AG08396 (cell line): Measurements from ENCODE around the gene ERVK3-1.
"Not testable (repeated sequence)": the region's sequence is repeated elsewhere in the genome, so short reads cannot be mapped to it uniquely, and the experiment has no call there.

Source experiments
- DNase-seq: peaks from one replicate; pipeline ENCODE4 v3.0.0; 2012; ENCODE audit warnings: low spot score, mixed read lengths

ERVK3-1 gene

DNA sequence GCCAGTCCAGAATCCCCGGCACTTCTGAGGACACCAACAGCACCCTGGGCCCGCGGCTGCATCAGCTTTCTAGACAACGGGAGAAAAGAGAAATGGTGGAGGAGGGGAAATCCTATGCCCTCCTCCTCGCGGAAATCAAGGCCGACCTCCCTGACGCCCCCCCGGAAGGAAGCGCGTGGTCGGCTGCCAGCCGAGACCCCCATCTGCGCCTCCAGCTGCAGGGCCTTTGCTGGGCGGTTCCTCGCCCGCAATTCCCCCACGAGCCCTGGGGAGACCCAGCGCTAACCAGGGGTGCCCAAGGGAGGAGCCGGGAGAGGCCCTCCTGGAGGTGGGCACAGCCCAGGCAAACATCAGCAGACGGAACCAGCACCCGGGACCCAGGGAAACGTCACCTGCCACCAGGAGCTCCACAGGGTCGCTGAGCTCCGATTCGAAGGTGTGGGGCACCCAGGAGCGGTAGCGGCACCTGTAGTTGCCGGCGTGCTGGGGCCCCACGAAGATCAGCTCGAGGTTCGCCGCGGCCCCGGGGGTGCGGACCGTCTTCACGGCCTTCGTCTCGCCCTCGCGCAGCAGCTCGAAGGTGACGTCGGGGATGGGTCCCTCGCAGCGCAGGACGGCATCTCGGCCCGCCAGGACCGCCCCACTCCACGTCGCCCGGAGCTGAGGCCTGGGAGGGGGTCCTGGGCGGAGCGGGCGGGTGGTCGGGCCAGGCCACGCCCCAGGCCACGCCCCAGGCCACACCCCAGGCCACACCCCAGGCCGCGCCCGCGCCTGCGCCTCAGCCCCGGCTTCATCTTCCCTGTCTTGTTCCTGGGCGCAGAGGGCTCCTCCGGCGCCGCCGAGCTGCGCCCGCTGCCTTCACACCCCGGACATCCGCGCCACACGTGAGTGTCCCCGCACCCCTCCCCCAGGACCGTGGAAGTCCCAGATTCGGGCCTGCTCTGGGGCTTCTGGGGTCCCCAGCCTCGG, 42.1 kb downstream of the ERVK3-1 start:
- peak; percentile 96 for DNase-seq

DNA sequence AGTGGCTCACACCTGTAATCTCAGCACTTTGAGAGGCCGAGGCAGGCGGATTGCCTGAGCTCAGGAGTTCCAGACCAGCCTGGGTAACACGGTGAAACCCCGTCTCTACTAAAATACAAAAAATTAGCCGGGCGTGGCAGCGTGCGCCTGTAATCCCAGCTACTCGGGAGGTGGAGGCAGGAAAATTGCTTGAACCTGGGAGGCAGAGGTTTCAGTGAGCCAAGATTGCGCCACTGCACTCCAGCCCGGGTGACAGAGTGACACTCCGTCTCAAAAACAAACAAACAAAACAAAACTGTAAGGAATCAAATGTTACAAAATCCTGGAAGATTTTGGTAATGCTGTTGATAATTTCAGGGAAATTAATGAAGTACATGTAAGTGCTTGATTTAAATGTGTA, 42.9 kb downstream of the ERVK3-1 start:
- not testable (repeated sequence) for DNase-seq

DNA sequence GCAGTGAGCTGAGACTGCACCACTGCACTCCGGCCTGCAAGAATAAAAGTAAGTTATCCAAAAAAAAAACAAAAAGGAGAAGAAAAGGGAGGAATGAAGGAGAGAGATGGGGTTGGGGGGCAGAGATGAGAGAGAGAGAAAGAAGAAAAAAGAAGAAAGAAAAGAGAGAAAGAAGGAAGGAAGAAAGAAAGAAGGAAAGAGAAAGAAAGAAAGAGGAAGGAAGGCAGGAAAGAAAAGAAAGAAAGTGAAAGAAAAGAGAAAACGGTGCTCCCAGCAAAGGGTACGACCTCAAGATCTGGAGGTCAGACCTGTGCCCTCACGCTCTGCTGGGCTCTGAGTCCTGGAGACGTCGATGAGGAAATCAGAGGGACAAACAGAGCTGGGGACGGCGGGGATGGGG, 44.4 kb downstream of the ERVK3-1 start:
- DNase-seq: no peak

DNA sequence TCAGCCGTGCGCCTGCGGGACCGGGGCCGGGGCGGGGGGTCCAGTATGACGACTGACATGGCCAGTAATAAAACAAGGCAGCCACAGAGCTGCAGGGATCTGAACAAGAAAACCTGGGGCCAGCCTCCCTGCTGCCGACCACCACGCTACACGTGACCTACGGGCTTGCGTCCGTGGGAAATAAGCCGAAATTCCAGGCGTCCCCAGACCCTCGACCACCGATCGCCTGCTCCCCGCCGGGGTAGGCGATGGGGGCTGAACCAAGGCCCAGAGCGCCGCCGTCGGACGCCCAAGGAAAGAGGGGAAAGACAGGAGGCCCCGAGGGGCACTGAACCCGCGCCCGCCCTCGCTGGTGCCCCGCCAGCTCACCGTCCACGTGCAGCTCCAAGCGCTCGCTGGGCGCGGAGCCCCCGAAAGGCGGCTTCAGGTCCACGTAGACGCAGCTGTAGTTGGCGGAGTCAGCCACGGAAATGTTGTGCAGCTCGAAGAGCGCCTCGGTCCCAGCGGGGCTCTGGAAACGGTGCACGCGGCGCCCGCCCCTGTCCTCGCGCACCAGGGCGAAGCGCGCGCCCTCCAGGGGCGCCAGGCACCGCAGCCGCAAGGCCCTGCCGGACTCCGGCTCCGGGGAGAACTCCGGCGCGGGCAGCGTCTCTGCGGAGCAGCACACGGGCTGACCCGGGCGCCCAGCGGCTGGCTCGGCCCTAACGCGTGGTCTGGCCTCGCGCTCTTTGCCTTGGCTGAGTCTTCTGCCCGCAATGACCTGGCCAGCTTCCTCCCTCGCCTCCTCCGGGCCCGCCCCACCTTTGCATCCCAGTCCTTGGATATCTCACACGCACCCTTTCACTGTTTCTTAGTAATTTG, 45.1 kb downstream of the ERVK3-1 start:
- no peak for DNase-seq

DNA sequence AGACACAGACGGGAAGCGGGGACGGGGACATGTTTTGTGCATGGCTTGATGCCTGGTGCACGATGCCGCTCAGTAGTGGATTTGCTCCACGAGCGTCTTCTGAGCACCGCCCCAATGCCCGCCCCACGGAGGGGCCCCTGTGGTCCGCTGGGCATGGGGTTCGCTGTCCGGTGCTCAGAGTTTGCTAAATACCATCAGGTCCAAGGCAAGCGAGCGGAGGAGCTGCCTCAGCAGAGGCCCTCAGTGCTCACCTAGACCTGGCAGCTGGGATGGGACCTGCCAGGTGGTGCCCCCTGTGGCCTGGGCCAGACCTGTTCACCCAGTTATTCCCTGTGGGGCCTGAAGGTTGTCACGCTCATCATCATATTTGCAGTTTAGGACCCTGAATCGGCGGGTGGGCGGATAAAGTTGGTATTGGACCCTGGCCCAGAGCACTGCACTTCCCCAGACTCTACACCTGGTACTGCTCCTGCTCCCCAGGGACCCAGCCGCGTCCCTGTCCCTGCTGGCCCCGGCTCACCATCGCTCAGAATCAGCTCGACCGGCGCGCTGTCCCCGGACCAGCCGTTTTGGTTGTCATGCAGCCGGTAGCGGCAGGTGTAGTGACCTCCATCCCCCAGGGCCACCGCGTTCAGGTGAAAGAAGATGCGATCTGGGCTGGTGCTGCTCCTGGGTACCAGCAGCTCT, 45.8 kb downstream of the ERVK3-1 start:
- no peak for DNase-seq

DNA sequence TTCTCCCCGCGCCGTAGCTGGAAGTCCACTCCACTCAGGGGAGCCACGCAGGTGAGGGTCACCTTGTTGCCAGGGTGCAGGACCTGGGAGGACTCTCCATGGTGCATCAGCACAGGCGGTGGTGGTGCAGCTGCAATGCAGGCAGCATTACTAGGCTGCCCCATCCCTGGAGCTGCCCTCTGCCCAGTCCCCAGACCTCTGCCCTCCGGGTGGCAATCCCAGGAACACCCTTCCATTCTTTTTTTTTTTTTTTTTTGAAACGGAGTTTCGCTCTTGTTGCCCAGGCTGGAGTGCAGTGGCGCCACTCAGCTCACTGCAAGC, 46.3 kb downstream of the ERVK3-1 start:
- DNase-seq: no peak

DNA sequence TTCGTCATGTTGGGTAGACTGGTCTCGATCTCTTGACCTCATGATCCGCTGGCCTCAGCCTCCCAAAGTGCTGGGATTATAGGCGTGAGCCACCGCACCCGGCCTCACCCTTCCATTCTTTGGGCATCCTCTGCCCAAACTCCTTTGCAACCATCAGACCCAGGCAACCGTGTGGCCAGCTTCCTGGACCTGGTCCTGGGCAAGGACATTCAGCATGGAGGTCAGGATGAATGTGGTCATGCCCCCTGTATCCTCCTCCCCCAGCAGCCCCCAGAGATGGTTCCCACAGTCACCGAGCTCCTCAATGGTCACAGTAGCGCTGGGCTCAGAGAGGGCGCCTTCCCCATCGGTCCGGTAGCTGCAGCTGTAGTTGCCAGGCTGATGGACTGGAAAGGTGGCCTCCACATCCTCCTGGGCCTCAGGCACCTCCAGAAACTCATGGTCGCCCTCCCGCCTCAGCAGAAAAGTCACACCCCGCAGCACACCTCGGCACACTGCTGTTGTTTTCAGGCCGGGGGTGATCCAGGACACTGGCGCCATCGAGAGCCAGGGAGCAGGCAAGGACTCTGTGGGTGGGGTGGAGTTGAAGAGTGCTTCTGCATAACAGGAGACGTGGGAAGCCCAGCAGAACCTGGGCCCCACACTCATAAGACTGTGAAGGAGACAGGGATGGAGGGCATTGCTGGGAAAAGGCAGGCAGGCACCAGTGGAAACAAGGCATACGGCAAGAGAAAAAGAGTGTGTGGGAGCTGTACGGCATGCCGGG, 47.0 kb downstream of the ERVK3-1 start:
- no peak for DNase-seq

DNA sequence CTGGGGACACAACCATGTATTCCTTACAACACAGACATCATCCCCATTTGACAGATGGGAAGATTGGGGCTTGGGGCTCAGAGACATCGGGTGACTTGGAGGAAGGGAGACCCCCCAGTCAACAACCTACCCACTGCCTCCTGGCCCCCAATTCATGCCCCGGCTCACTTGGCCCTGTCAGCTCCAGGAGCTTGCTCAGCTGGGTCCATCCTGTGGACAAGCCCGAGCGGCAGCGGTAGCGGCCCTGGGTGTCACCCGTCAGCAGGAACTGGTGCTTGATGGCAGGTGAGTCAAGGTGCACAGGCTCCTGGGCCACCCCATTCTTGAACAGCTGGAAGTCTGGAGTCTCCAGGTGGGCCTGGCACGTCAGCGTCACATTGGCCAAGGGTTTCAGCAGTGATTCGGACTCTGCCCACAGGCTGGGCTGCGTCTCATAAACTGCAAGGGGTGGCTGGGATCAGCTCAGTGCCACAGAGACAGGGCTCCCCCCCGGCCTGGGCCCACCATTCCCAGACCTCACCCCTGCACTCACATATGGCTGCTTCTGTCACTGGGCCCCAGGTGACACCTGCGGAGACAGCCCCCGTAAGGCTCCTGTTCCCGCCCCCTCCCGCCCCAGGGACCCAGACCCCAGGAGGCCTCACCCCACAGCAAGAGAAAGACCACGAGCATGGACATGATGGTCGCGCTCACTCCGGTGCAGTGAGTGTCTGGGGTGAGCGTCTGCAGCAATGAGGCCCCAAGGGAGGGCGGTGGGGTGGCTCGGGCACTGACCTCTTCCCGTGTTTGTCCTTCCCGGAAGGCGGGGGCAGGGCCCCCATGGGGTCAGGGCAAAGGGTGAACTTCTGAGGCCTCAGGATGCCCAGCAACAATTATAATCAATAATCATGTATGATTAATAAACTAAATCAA, 47.8 kb downstream of the ERVK3-1 start, which contains the start of gene A1BG:
Gene A1BG, minus strand, starts transcription at position 733 of the 912 bp plus-strand sequence. Its CDS starts 55 bp downstream, at position 678.
- DNase-seq: no peak

DNA sequence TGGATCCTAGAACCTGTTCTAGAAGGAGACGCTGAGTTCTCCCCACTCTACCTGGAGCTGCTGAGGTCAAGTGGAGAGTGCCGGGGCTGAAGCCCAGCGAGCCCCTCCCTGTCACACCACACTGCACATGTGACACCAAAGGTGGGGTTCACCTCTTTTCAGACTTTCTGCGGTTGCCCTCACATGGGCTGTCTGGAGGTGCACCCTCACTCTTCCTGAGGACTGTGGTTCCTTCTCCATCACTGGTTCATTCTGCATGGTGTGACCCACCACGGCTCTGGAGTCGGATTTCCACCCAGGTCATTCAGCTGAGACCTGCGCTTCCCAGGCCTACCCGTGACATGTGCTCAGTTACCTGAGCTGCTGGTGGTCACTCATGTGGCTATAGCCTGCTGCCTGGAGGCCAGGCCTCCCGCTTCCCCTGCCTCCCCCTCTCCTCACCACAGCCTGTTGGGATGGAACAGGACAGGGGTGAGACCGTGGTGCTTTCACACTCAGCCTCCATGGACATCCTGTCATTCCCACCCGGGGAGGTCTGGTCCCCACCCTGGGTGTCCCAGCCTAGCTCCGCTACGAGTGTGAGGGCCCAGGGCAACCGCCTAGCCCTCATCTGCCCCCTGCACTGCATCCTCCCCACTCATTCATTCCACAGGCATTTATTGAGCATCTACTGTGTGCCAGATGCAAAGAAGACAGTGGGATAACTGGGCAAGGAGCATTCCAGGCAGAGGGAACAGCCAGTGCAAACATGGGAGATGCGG, 48.7 kb downstream of the ERVK3-1 start:
- DNase-seq: no peak

DNA sequence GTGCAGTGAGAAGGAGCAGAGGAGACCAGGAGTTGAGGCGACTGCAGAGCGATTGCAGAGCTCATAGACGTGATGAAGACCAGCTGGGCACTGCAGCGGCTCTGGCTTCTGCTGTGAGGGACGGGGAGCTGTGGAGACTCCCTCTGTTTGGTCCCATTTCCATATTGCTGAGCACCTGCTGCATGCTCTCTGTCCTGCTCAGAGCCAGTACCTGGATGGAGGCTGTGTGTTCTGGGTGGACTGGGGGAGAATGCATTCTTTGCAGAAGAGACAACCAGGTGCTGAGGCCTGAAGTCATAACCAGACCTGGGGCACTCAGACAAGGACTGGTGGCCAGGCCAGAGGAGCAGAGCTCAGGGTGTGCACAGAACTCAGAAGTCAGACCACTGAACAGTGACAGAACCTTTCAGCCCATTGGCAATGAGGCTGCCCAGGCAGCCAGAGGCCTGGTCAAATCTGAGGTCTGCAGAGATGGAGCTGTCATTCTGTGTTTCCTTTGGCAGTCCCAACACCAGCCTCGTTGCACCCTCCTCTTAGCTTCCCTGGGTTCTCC, 49.4 kb downstream of the ERVK3-1 start:
- DNase-seq: no peak

DNA sequence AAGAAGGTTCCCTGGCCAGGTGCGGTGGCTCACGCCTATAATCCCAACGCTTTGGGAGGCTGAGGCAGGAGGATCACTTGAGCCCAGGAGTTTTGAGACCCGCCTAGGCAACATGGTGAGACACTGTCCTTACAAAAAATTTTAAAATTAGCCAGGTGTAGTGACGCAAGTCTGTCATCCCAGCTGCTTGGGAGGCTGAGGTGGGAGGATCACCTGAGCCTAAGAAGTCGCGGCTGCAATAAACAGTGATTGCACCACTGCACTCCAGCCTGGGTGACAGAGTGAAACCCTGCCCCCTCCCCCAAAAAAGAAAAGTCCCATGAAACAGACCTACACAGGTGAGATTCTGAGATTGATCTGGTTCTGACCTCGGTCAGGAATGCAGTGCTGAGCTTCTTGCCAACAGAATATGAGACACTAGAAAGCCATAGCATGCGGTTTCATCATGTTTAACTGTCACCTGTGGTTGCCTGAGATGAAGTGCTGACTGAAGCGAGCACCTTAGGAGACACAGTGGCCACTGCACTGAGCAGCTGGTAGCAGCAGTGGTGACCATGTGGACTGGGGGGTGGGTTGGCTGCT, 50.1 kb downstream of the ERVK3-1 start:
- DNase-seq: no peak

DNA sequence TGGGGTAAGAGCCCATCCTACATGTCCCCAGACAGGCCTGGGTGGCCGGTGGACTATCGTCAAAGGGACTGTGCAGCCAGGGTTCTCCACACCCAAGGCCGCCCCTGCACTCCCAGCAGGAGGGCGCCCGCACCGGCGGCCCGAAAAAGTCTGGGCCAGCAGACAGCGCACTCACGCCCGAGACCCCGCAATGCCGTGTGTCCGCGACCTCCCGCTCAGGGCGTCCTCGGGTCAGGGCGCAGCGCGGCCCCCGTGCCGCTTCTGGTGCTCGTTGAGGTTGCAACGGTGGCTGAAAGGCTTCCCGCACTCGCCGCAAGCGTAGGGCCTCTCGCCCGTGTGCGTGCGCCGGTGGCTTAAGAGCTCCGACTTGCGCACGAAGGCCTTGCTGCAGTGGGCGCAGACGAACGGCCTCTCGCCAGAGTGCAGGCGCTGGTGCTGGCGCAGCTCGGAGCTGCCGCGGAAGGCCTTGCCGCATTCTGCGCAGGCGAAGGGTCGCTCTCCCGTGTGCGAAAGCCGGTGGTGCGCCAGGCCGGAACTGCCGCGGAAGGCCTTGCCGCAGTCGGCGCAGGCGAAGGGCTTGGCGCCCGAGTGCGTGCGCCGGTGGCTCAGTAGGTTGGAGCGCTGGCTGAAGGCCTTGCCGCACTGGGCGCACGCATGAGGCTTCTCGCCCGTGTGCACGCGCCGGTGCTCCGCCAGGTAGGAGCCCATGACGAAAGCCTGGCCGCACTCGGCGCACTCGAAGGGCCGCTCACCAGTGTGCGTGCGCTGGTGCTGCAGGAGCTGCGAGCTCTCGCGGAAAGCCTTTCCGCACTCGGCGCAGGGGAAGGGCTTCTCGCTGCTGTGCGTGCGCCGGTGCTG, 51.0 kb downstream of the ERVK3-1 start:
- peak; percentile 43 for DNase-seq

DNA sequence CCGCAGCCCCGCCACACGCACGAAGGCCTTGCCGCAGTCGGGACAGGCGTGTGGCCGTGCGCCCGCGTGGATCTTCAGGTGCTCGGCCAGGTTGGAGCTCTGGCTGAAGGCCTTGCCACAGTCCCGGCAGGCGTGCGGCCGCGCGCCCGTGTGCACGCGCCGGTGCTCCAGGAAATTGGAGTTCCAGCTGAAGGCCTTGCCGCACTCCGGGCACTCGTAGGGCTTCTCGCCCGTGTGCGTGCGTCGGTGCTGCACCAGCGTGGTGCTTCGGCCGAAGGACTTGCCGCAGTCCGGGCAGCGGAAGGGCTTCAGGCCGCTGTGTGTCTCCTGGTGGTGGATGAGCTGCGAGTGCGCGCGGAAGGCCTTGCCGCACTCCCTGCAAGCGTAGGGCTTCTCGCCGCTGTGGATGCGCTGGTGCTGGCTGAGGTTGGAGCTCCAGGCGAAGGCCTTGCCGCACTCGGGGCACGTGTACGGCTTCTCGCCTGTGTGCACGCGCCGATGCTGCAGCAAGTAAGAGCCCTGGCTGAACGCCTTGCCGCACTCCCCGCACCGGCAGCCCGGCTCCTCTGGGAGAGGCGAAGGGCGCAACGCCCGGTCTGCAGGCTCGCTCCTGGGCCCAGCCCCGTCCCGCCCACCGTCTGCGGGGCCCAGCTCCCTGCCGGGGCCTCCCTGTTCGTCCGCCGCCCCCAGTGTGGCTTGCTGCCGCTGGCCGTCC, 51.7 kb downstream of the ERVK3-1 start:
- DNase-seq: no peak

DNA sequence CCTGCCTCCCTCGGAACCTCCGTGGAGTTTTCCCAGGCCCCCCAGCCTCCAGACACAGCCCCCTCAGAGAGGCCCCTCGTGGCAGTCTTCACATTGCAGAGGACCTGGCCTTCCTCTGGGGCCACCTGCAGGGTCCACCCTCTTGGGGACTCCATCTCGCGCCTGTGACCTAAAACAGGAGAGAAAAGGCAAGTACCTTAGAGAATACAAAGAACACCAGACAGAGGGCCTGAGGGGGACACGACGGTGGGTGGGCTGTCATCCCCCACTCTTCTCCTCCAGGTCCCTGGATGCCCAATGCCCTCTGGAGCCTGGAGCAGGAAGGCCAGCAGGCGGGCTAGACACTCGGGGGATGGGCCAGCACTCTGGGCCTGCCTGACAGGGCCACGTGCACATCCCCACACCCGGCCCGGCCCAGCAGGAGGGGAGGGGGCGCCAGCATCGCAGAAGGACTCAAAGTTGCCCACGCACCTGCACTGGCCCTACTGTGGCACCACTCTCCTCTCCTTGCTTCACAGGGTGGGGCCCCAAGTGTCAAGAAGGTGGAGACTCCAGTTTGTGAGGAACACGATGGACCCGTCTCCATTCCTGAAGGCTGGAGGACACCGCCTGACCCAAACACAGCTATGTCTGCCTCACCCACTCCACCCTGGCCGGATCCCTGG, 52.4 kb downstream of the ERVK3-1 start:
- no peak for DNase-seq

DNA sequence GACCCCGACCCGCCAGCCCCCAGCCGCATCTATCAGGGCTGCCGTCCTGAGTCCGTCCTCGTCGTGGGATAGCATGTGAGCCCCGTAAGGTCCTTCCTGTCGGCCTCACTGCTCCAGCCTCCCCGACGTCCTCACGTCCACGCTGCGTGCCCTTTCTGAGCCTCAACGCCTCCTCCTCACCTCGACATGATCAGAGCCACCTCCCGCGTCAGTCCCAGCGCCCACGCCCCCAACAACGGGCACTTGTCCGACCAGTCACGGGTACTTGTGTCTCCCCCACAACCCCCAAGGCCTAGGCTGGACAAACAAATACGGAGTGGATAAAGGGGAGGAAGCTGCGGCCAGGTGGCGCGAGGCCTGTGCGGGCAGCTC, 56.7 kb downstream of the ERVK3-1 start:
- peak; percentile 70 for DNase-seq

DNA sequence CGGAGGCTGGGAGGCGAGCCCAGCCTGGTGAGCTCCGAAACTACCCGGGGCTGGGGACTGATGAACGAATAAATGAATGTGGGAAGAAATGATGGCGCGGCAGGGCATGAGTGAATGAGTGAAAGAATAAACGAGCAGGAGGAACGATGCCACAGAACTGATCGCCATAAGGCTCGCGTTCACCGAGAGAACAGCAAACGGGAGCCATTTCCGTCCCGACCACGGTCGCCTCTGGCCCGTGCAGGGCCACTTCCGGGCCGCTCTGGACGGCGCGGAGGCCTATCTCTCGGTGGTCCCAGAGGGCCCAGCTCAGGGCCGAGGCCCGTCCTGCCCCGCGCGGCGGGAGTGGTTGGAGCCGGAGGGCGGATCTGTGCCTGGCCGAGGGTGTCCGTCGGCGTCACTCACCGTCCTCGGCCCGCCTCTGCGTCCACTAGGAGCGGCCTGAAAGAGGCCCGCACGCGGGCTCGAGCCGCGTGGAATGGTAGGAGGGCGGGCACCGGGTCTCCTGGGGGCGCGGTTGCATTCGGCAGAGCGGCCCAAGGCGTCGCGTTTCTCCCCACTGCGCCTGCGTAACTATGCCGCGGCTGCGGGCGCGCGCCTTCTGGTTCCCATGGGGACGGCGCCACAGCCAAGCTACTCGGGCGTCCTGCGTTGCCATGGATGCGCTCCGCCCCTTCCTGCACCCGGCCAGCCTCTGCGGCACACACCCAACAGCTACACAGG, 57.3 kb downstream of the ERVK3-1 start, which contains the start of gene ZNF497:
Gene ZNF497, minus strand, starts transcription at position 480 of the 723 bp plus-strand sequence. CDS start 5,116 bp downstream, outside the sequence.
- peak; percentile 100 for DNase-seq
